ENCODE results near the gene CHRNB2. TPM values are rescaled to one million over a fixed set of nuclear protein-coding genes. Genes with fewer than 3 reads are reported as not detected.

The CHRNB2 gene
- total and polyA plus RNA-seq, 2 experiments from 2014 or later: 0.12 TPM; not detected in 1

DNA sequence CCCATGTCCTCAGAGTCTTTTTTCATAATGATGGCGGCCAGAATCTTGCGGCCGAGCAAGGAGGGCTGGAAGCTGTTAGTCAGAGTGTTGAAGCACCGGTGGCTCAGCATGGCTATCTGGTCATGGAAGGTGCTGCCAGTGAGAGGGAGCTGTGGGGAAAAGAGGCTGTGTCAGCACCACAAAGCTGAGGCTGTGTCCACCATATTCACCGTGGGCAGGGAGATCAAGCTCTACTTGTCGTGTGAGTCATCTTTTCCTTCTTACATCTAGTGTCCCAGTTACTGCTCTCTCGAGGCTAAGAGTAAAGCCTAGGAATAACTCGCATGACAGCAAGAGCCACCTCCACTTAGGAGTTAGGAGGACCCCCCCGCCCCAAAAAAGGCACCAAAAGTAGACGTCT, 22.2 kb downstream of the CHRNB2 start:
- no peak for DNase-seq (ENCODE audit: low read depth in 1 of 2, low spot score in 1 of 2)
- no peaks in the 10 kb centered on the region for H3K4me1 ChIP-seq (ENCODE audit: low read depth)
- TF ChIP-seq, protein P1, sequence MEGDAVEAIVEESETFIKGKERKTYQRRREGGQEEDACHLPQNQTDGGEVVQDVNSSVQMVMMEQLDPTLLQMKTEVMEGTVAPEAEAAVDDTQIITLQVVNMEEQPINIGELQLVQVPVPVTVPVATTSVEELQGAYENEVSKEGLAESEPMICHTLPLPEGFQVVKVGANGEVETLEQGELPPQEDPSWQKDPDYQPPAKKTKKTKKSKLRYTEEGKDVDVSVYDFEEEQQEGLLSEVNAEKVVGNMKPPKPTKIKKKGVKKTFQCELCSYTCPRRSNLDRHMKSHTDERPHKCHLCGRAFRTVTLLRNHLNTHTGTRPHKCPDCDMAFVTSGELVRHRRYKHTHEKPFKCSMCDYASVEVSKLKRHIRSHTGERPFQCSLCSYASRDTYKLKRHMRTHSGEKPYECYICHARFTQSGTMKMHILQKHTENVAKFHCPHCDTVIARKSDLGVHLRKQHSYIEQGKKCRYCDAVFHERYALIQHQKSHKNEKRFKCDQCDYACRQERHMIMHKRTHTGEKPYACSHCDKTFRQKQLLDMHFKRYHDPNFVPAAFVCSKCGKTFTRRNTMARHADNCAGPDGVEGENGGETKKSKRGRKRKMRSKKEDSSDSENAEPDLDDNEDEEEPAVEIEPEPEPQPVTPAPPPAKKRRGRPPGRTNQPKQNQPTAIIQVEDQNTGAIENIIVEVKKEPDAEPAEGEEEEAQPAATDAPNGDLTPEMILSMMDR (IDR thresholded peaks at IDR 0.05; ENCODE audit: low read depth, low read length): no peak
- H3K27me3 ChIP-seq: no peaks in the 10 kb centered on the region
- H3K36me3 ChIP-seq: peaks cover 73% of the 10 kb centered on the region
- no peak overlapping the region for H3K4me3 ChIP-seq
- H3K27ac ChIP-seq: no peak overlapping the region
- H3K9me3 ChIP-seq (ENCODE audit: low read depth): no peaks in the 10 kb centered on the region

DNA sequence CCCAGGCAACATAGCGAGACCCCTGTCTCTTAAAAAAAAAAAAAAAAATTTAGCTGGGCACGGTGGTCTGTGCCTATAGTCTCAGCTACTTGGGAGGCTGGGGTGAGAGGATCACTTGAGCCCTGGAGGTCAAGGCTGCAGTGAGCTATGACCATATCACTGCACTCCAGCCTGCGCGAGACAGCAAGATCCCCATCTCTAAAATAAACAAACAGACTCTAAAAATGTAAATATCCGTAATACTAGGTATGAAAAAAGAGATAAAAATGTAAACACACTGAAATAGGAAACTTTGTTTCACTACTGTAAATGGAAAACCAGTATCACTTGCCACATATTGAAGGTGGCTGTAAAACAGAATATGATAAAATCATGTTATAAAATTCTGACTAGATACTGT, 23.2 kb downstream of the CHRNB2 start:
- H3K27me3 ChIP-seq: no peaks in the 10 kb centered on the region
- TF ChIP-seq, protein P1 (IDR thresholded peaks at IDR 0.05; ENCODE audit: low read depth, low read length): no peak
- no peaks in the 10 kb centered on the region for H3K4me1 ChIP-seq (ENCODE audit: low read depth)
- DNase-seq (ENCODE audit: low read depth in 1 of 2, low spot score in 1 of 2): no peak
- H3K9me3 ChIP-seq (ENCODE audit: low read depth): no peaks in the 10 kb centered on the region
- H3K4me3 ChIP-seq: no peak overlapping the region
- H3K36me3 ChIP-seq: peaks cover 69% of the 10 kb centered on the region
- no peak overlapping the region for H3K27ac ChIP-seq

DNA sequence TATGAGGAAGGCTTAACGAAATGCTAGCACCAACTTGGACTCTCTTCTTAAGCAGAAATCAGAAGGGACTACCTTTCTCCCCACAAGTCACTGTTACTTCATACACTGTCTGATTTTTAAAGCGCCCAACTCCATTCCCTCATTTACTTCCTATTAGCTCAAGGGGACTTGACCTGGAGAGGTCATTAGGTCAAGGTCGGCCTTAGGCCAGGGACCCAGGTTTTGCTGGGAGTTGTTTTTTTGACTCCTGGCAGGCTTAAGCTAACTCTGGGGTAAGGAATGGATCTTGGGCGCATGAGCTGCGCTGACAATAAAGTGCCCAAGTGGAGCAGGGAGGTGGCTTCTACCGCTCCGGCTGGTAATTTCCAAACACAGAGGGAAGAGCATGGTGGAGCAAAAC, 23.6 kb downstream of the CHRNB2 start:
- Histone ChIP-seq H3K9me3 (ENCODE audit: low read depth) (no peaks in the 10 kb centered on the region), H3K4me1 (ENCODE audit: low read depth) (no peaks in the 10 kb centered on the region), H3K27me3 (no peaks in the 10 kb centered on the region), H3K36me3 (peaks cover 70% of the 10 kb centered on the region), H3K27ac (no peak overlapping the region), H3K4me3 (no peak overlapping the region)
- TF ChIP-seq, protein P1 (IDR thresholded peaks at IDR 0.05; ENCODE audit: low read depth, low read length): no peak
- DNase-seq (ENCODE audit: low read depth in 1 of 2, low spot score in 1 of 2): no peak

DNA sequence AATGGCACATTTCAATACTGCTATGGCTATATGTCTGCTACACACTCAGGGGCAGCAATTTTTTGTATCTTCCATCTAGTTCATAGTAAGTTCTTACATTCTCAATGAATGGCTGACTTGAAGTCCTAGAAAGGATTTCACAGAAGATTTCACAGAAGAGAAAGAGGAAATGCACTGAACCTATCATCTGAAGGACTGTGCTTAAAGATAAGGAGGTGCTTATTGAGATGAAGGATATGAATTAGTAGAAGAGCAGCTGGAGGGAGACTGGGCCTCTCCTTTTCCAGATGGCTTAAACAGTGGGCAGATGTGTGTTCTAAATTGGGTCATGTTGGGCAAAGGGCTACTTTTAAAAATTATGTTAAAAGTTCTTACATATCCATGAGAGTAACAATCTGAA, 25.8 kb downstream of the CHRNB2 start:
- Histone ChIP-seq H3K36me3 (peaks cover 69% of the 10 kb centered on the region), H3K9me3 (ENCODE audit: low read depth) (no peaks in the 10 kb centered on the region), H3K4me3 (no peak overlapping the region), H3K27me3 (no peaks in the 10 kb centered on the region), H3K4me1 (ENCODE audit: low read depth) (no peaks in the 10 kb centered on the region), H3K27ac (no peak overlapping the region)
- TF ChIP-seq, protein P1 (IDR thresholded peaks at IDR 0.05; ENCODE audit: low read depth, low read length): no peak
- DNase-seq (ENCODE audit: low read depth in 1 of 2, low spot score in 1 of 2): no peak

DNA sequence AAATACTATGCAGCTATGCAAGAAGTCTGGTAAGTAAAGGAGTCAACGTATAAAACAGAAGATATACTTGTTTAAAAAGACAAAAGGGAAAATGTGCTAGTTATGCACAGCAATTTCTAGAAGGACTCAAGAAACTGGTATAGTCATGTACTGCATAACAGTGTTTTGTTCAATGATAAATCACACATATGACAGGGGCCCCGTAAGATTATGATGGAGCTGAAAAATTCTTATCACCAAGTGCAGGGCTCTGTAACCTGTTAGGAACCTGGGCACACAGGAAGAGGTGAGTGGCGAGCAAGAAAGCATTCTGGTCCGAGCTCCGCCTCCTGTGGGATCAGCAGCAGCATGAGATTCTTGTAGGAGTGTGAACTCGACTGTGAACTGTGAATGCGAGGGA, 27.2 kb downstream of the CHRNB2 start:
- no peaks in the 10 kb centered on the region for H3K9me3 ChIP-seq (ENCODE audit: low read depth)
- H3K27ac ChIP-seq: no peak overlapping the region
- no peak for DNase-seq (ENCODE audit: low read depth in 1 of 2, low spot score in 1 of 2)
- no peak overlapping the region for H3K4me3 ChIP-seq
- peaks cover 56% of the 10 kb centered on the region for H3K36me3 ChIP-seq
- TF ChIP-seq, protein P1 (IDR thresholded peaks at IDR 0.05; ENCODE audit: low read depth, low read length): no peak
- H3K4me1 ChIP-seq (ENCODE audit: low read depth): peaks cover 9% of the 10 kb centered on the region
- H3K27me3 ChIP-seq: no peaks in the 10 kb centered on the region

DNA sequence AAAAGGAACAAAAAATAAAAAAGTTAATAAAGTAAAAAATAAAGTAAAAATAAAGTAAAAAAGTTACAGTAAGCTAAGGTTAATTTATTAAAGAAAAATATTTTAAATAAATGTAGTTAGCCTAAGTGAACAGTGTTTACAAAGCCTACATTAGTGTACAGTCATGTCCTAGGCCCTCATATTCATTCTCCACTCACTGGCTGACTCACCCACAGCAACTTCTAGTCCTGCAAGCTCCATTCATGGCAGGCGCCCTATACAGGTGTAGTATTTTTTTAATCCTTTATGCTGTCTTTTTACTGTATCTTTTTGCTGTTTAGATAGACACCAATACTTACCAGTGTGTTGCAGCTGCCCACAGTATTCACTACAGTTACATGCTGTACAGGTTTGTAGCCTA, 28.0 kb downstream of the CHRNB2 start:
- no peak overlapping the region for H3K4me3 ChIP-seq
- H3K9me3 ChIP-seq (ENCODE audit: low read depth): no peaks in the 10 kb centered on the region
- H3K36me3 ChIP-seq: peaks cover 55% of the 10 kb centered on the region
- H3K4me1 ChIP-seq (ENCODE audit: low read depth): peaks cover 11% of the 10 kb centered on the region
- H3K27ac ChIP-seq: no peak overlapping the region
- no peaks in the 10 kb centered on the region for H3K27me3 ChIP-seq
- TF ChIP-seq, protein P1 (IDR thresholded peaks at IDR 0.05; ENCODE audit: low read depth, low read length): no peak
- DNase-seq (ENCODE audit: low read depth in 1 of 2, low spot score in 1 of 2): no peak
